ENCODE results near the gene ZNF511. TPM values are rescaled to one million over a fixed set of nuclear protein-coding genes. Genes with fewer than 3 reads are reported as not detected.
A peak's percentile ranks its signal among the peaks of the same experiment; 100 is the strongest.

ZNF511 gene
- total RNA-seq, 4 donors from 2014 or later: 29.3 to 44.8 (median 35.0) TPM

- TF ChIP-seq POLR2A (IDR thresholded peaks at IDR 0.05) (peak in 1 of 2 donors; percentile 37), CTCF (IDR thresholded peaks at IDR 0.05) (no peak), EP300 (IDR thresholded peaks at IDR 0.05) (peak in 1 of 2 donors; percentile 63)
- Histone ChIP-seq H3K4me1 (peaks cover 0 to 31% (median 11%) of the 10 kb centered on the region in 4 donors), H3K27ac (peak within 1 kb of the TSS; percentile 42 to 91 (median 87)), H3K9me3 (peaks cover 0 to 8% (median 0%) of the 10 kb centered on the region in 4 donors), H3K27me3 (no peaks in the 10 kb centered on the region), H3K4me3 (peak within 1 kb of the TSS; percentile 45 to 84 (median 77)), H3K36me3 (peaks cover 0 to 33% (median 0%) of the 10 kb centered on the region in 3 donors)
- no peak for DNase-seq (ENCODE audit: low spot score in 2 of 2)
- WGBS, 2 donors: 4% methylated on average over 16 of the region's 83 CpGs
These were observed 48.8 kb downstream of the ZNF511 start, which contains the start of gene FUOM for GRCh38 chr10:133357285-133358161. Gene FUOM (minus strand): TSS chr10:133358019. CDS start chr10:133358007, 12 bp downstream.

- Histone ChIP-seq H3K27me3 (no peaks in the 10 kb centered on the region), H3K4me3 (peak overlapping the region in 3 of 4 donors; percentile 45 to 84 (median 72)), H3K27ac (peak overlapping the region; percentile 42 to 91 (median 87)), H3K4me1 (peaks cover 0 to 31% (median 11%) of the 10 kb centered on the region in 4 donors), H3K36me3 (peaks cover 0 to 41% (median 0%) of the 10 kb centered on the region in 3 donors), H3K9me3 (peaks cover 0 to 8% (median 0%) of the 10 kb centered on the region in 4 donors)
- 59 to 73% methylated on average over 13 to 26 of the region's 41 CpGs for WGBS, 2 donors
- no peak for DNase-seq (ENCODE audit: low spot score in 2 of 2)
- no peak for TF ChIP-seq POLR2A (IDR thresholded peaks at IDR 0.05)
These were observed 49.6 kb downstream of the ZNF511 start for GRCh38 chr10:133358162-133358924.

GRCh38 chr10:133358925-133359310 lies 50.2 kb downstream of the ZNF511 start:
- WGBS, 2 donors: 78 to 84% methylated on average over 11 of the region's 11 CpGs
- Histone ChIP-seq H3K27ac (peak overlapping the region in 2 of 4 donors; percentile 83 to 91), H3K36me3 (peaks cover 0 to 47% (median 0%) of the 10 kb centered on the region in 3 donors), H3K27me3 (no peaks in the 10 kb centered on the region), H3K4me1 (peaks cover 0 to 31% (median 11%) of the 10 kb centered on the region in 4 donors), H3K4me3 (no peak overlapping the region), H3K9me3 (peaks cover 0 to 8% (median 0%) of the 10 kb centered on the region in 4 donors)
- TF ChIP-seq CTCF (IDR thresholded peaks at IDR 0.05) (no peak), POLR2A (IDR thresholded peaks at IDR 0.05) (no peak), EP300 (IDR thresholded peaks at IDR 0.05) (no peak)
- no peak for DNase-seq (ENCODE audit: low spot score in 2 of 2)

GRCh38 chr10:133359554-133359971 lies 50.8 kb downstream of the ZNF511 start:
- no peak for DNase-seq (ENCODE audit: low spot score in 2 of 2)
- H3K4me3 ChIP-seq: no peak overlapping the region
- H3K36me3 ChIP-seq: peaks cover 0 to 48% (median 0%) of the 10 kb centered on the region in 3 donors
- H3K9me3 ChIP-seq: peaks cover 0 to 8% (median 0%) of the 10 kb centered on the region in 4 donors
- no peaks in the 10 kb centered on the region for H3K27me3 ChIP-seq
- H3K27ac ChIP-seq: peak overlapping the region in 1 of 4 donors; percentile 91
- WGBS, 2 donors: 48 to 57% methylated on average over 6 of the region's 6 CpGs
- no peak for TF ChIP-seq CTCF (IDR thresholded peaks at IDR 0.05)
- TF ChIP-seq EP300 (IDR thresholded peaks at IDR 0.05): no peak
- no peak for TF ChIP-seq POLR2A (IDR thresholded peaks at IDR 0.05)
- H3K4me1 ChIP-seq: peaks cover 0 to 31% (median 11%) of the 10 kb centered on the region in 4 donors

GRCh38 chr10:133359972-133360610 lies 51.4 kb downstream of the ZNF511 start:
- DNase-seq (ENCODE audit: low spot score in 2 of 2): no peak
- Histone ChIP-seq H3K4me1 (peaks cover 0 to 28% (median 11%) of the 10 kb centered on the region in 4 donors), H3K27ac (peak overlapping the region in 2 of 4 donors; percentile 71 to 91), H3K36me3 (peaks cover 0 to 48% (median 0%) of the 10 kb centered on the region in 3 donors), H3K27me3 (no peaks in the 10 kb centered on the region), H3K9me3 (peaks cover 0 to 8% (median 0%) of the 10 kb centered on the region in 4 donors), H3K4me3 (no peak overlapping the region)
- no peak for TF ChIP-seq EP300 (IDR thresholded peaks at IDR 0.05)
- TF ChIP-seq CTCF (IDR thresholded peaks at IDR 0.05): no peak
- TF ChIP-seq POLR2A (IDR thresholded peaks at IDR 0.05): no peak
- 71 to 84% methylated on average over 7 to 17 of the region's 17 CpGs for WGBS, 2 donors

Data from tibial nerve (tissue), 4 donors.